ENCODE measurements around the gene PTPN14. TPM values are rescaled to one million over a fixed set of nuclear protein-coding genes. Genes with fewer than 3 reads are reported as not detected.

Gene PTPN14
- total and polyA plus RNA-seq, 12 donors: 5.0 to 71.6 (median 42.3) TPM

DNA sequence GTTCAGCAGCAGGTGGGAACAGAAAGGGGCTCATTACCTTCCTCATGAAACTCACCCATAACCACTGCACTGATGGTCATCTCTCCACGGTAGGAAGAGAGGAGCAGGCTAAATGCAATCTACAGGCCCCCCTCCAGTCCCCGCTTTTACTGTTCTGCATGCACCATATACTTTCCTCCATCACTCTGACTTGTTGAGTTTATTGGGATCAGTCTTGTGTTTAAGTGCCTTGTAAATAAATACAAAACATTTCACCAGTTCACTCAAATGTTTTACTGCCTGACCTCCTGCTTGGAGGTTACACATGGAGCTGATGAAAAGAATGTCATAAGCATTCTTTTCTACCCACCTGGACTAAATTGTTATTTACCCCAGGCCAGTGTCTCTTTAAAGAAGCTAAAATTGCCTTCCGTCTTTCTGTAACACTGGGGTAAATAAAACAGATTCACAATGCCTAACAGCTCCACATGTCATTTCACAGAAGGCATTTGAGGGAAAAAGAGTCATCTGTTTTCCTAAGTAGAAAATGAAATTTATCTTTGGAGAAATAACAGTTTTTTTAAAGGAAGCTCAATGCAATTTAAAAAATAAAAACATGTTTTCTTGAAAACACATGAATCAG, 30.7 kb downstream of the PTPN14 start:
- H3K4me1 ChIP-seq: peaks cover 0 to 58% (median 15%) of the 10 kb centered on the region in 9 donors
- H3K27me3 ChIP-seq: no peaks in the 10 kb centered on the region
- no peaks in the 10 kb centered on the region for H3K36me3 ChIP-seq
- no peaks in the 10 kb centered on the region for H3K9me3 ChIP-seq
- DNase-seq (no peak), ATAC-seq (no peak)
- H3K27ac ChIP-seq: no peak overlapping the region
- WGBS, 2 donors: 73 to 93% methylated on average over 3 of the region's 3 CpGs
- no peak for TF ChIP-seq CTCF (IDR thresholded peaks at IDR 0.05)
- intact Hi-C loops (cut with DNase I): no loop called here
- no peak overlapping the region for H3K4me3 ChIP-seq

- no peak for DNase-seq
- TF ChIP-seq CTCF (IDR thresholded peaks at IDR 0.05): no peak
- intact Hi-C loops (cut with DNase I): no loop called here
- Histone ChIP-seq H3K27ac (no peak overlapping the region), H3K4me1 (peaks cover 0 to 58% (median 28%) of the 10 kb centered on the region in 9 donors), H3K9me3 (no peaks in the 10 kb centered on the region), H3K27me3 (no peaks in the 10 kb centered on the region), H3K4me3 (no peak overlapping the region), H3K36me3 (no peaks in the 10 kb centered on the region)
- no peak for ATAC-seq
These were observed 33.0 kb downstream of the PTPN14 start for GRCh38 chr1:214518361-214518760.

DNA sequence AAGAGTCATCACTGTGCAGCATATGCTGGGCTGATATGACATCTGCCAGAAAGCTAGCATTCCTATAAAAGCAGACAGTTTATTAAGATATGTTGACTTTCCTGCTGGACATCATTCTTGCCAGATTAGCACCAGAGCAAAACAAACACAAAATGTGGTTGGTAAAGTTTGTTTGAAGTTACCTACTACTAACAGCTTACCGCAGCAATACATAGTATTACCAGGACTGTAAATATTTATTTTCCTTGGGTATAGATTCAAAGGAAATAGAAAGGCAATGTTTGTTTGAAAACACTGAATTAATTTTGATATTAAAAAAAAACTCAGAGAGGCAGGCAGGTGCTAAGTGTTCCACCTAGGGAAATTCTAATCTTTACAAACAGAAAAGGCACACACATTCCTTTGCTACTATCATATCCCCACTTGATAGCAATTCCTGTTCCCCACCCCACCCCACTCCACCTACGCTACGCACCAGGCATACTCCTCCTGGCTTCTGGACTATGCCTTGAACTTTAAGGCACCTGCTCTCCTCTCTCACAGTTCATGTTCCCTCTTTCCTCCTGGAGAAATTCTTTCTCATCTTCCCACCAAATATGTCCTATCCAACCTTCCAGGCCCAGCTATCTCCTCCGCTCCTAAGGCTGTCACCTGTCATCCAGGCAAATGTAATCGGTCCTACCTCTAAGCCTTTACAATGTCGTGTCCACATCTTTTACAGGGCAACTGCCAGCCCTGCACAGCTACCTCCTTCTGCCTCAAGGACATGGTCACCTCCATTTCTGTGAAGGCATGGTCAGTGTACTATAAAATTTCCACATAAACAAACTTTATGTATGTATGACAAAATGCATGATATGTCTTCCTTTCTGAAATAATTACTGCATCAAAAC, 34.7 kb downstream of the PTPN14 start:
- Histone ChIP-seq H3K9me3 (no peaks in the 10 kb centered on the region), H3K36me3 (no peaks in the 10 kb centered on the region), H3K4me3 (no peak overlapping the region), H3K27me3 (no peaks in the 10 kb centered on the region), H3K27ac (no peak overlapping the region), H3K4me1 (peaks cover 1 to 53% (median 24%) of the 10 kb centered on the region in 9 donors)
- intact Hi-C loops (cut with DNase I): no loop called here
- no peak for ATAC-seq
- TF ChIP-seq CTCF (IDR thresholded peaks at IDR 0.05): no peak
- no peak for DNase-seq
- WGBS, 2 donors: 88 to 90% methylated on average over 6 of the region's 6 CpGs

GRCh38 chr1:214515544-214516433, 35.6 kb downstream of the PTPN14 start:
- ATAC-seq: no peak
- Histone ChIP-seq H3K9me3 (no peaks in the 10 kb centered on the region), H3K4me3 (no peak overlapping the region), H3K4me1 (peaks cover 2 to 53% (median 24%) of the 10 kb centered on the region in 9 donors), H3K36me3 (no peaks in the 10 kb centered on the region), H3K27me3 (no peaks in the 10 kb centered on the region), H3K27ac (no peak overlapping the region)
- intact Hi-C loops (cut with DNase I): no loop called here
- no peak for DNase-seq
- no peak for TF ChIP-seq CTCF (IDR thresholded peaks at IDR 0.05)
- 75 to 84% methylated on average over 3 of the region's 3 CpGs for WGBS, 2 donors
